GDM1 (cell line): ENCODE measurements around the gene HEPACAM.
"Not testable (repeated sequence)": the region's sequence is repeated elsewhere in the genome, so short reads cannot be mapped to it uniquely, and the experiment has no call there.

ENCODE experiments used
- DNase-seq: peaks from one replicate; lab custom pipeline; 2025; lab: John Stamatoyannopoulos, UW

The HEPACAM gene

GRCh38 chr11:124935548-124936514 lies at the start of gene HEPACAM:
Gene HEPACAM (minus strand): TSS chr11:124936047. CDS start chr11:124936006, 41 bp downstream.
- DNase-seq: no peak

- DNase-seq: no peak
Observed at GRCh38 chr11:124984512-124984854, 48.6 kb upstream of the HEPACAM start.

- DNase-seq: no peak
Observed at GRCh38 chr11:124983674-124984511, 48.0 kb upstream of the HEPACAM start.

- no peak for DNase-seq
Observed at GRCh38 chr11:124982043-124982442, 46.2 kb upstream of the HEPACAM start.

GRCh38 chr11:124978316-124978715 lies 42.5 kb upstream of the HEPACAM start:
- DNase-seq: no peak

GRCh38 chr11:124977006-124977405 lies 41.2 kb upstream of the HEPACAM start:
- no peak for DNase-seq

GRCh38 chr11:124976531-124976930 lies 40.7 kb upstream of the HEPACAM start:
- no peak for DNase-seq

- no peak for DNase-seq
Observed at GRCh38 chr11:124971810-124972209, 36.0 kb upstream of the HEPACAM start.

- no peak for DNase-seq
Observed at GRCh38 chr11:124970925-124971324, 35.1 kb upstream of the HEPACAM start.

GRCh38 chr11:124968197-124968596 lies 32.4 kb upstream of the HEPACAM start:
- not testable (repeated sequence) for DNase-seq

- peak; percentile 61 for DNase-seq
Observed at GRCh38 chr11:124961972-124962609, 26.2 kb upstream of the HEPACAM start.

- no peak for DNase-seq
Observed at GRCh38 chr11:124955035-124955434, 19.2 kb upstream of the HEPACAM start.

GRCh38 chr11:124954590-124954955 lies 18.7 kb upstream of the HEPACAM start:
- no peak for DNase-seq

- peak; percentile 97 for DNase-seq
Observed at GRCh38 chr11:124953753-124954589, 18.1 kb upstream of the HEPACAM start, which contains the start of gene CCDC15. Gene CCDC15 (plus strand): TSS chr11:124954202. CDS start chr11:124954733, 531 bp downstream.

GRCh38 chr11:124951341-124951740 lies 15.5 kb upstream of the HEPACAM start:
- DNase-seq: no peak

- peak; percentile 14 for DNase-seq
Observed at GRCh38 chr11:124950601-124951330, 14.9 kb upstream of the HEPACAM start.

- DNase-seq: no peak
Observed at GRCh38 chr11:124946735-124947141, 10.9 kb upstream of the HEPACAM start.

GRCh38 chr11:124945826-124946225 lies 10.0 kb upstream of the HEPACAM start:
- DNase-seq: no peak

GRCh38 chr11:124944565-124944964 lies 8.7 kb upstream of the HEPACAM start:
- no peak for DNase-seq

- no peak for DNase-seq
Observed at GRCh38 chr11:124943741-124944140, 7.9 kb upstream of the HEPACAM start.

GRCh38 chr11:124943254-124943616 lies 7.4 kb upstream of the HEPACAM start:
- no peak for DNase-seq
